ENCODE measurements around the gene SYNM. TPM values are rescaled to one million over a fixed set of nuclear protein-coding genes. Genes with fewer than 3 reads are reported as not detected.
A peak's percentile ranks its signal among the peaks of the same experiment; 100 is the strongest.

SYNM gene
- total RNA-seq, 4 donors from 2014 or later, result 6.4 to 44.6 (median 36.4) TPM

DNA sequence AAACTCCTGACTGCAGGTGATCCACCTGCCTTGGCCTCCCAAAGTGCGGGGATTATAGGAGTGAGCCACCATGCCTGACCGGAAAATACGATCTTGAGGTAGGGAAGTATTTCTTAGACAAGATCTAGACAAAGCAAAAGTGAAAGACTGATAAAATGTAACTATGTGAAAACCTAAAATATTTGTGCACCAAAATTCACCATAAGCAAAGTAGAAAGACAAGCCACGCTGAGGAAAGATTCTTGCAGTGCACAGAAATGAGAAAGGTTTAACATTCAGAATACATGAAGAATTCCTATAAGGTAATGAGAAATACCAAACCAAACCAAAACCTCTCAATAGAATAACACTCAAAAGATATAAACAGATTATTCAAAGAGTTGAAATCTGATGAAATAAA lies 35.7 kb downstream of the SYNM start:
- TF ChIP-seq CTCF (IDR thresholded peaks at IDR 0.05), result no peak
- peaks cover 0 to 4% of the 10 kb centered on the region in 2 donors for H3K4me1 ChIP-seq
- intact Hi-C loops (cut with DNase I; ENCODE audit: low total_unique reads), result no loop called here

DNA sequence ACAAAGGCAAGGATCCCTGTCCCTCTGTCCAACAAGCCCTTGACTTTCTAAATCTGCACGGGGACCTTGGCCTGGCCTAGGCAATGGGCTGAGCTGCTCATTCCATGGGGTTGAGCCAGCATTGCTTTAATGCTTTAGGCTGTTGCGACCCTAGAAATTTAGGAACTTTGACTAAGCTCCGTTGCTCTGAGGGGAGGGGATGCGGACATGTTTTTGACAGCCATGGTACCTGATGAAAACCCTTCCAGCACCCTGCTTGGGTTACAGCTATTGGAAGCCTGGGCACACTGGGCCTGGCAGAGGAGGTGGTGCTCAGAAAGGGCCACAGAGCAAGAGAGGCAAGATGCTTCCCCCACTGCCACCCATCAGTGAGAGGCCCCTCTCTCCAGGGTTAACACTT lies 37.1 kb downstream of the SYNM start:
- Histone ChIP-seq H3K27me3 (no peaks in the 10 kb centered on the region), H3K9me3 (no peaks in the 10 kb centered on the region), H3K27ac (no peak overlapping the region), H3K4me1 (peaks cover 0 to 4% of the 10 kb centered on the region in 2 donors), H3K36me3 (no peaks in the 10 kb centered on the region), H3K4me3 (no peak overlapping the region)
- no peak for TF ChIP-seq CTCF (IDR thresholded peaks at IDR 0.05)
- no peak for DNase-seq
- intact Hi-C loops (cut with DNase I; ENCODE audit: low total_unique reads), result no loop called here

More for the DNA sequence above, 35.7 kb downstream of the SYNM start:
- H3K27me3 ChIP-seq, result no peaks in the 10 kb centered on the region
- DNase-seq, result no peak
- no peaks in the 10 kb centered on the region for H3K9me3 ChIP-seq
- H3K36me3 ChIP-seq, result no peaks in the 10 kb centered on the region
- H3K27ac ChIP-seq, result no peak overlapping the region
- H3K4me3 ChIP-seq, result no peak overlapping the region

- H3K9me3 ChIP-seq, result no peaks in the 10 kb centered on the region
- no peak for TF ChIP-seq CTCF (IDR thresholded peaks at IDR 0.05)
- no peaks in the 10 kb centered on the region for H3K36me3 ChIP-seq
- no peak overlapping the region for H3K27ac ChIP-seq
- H3K4me1 ChIP-seq, result peaks cover 0 to 4% of the 10 kb centered on the region in 2 donors
- no peaks in the 10 kb centered on the region for H3K27me3 ChIP-seq
- H3K4me3 ChIP-seq, result no peak overlapping the region
- DNase-seq, result no peak
- intact Hi-C loops (cut with DNase I; ENCODE audit: low total_unique reads), result no loop called here
These were observed 37.7 kb downstream of the SYNM start for GRCh38 chr15:99142562-99142961.

DNA sequence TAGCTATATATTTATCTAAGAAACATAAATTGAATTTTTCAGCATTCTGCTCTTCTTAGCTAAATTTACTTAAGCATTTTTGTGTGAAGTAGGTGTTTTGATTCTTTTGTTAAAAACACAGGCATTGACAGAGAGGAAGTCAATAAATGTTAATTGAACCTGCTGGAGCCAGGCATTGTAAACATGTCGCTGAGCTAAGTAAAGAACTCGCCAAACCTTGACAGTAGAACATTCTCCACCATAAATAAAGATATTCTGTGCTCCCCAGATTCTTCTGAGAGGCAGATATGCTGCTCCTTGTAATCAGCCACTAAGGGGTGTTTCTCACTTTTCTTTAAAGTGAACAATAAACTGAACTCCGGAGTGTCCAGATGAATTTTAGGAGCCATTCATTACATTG lies 38.4 kb downstream of the SYNM start:
- intact Hi-C loops (cut with DNase I; ENCODE audit: low total_unique reads), result no loop called here
- Histone ChIP-seq H3K4me3 (no peak overlapping the region), H3K9me3 (no peaks in the 10 kb centered on the region), H3K27me3 (no peaks in the 10 kb centered on the region), H3K4me1 (peaks cover 0 to 4% of the 10 kb centered on the region in 2 donors), H3K36me3 (no peaks in the 10 kb centered on the region), H3K27ac (no peak overlapping the region)
- no peak for TF ChIP-seq CTCF (IDR thresholded peaks at IDR 0.05)
- TF ChIP-seq POLR2A (IDR thresholded peaks at IDR 0.05), result no peak
- DNase-seq, result no peak

- DNase-seq, result peak; percentile 43 to 52
- no peaks in the 10 kb centered on the region for H3K36me3 ChIP-seq
- no peak overlapping the region for H3K4me3 ChIP-seq
- intact Hi-C loops (cut with DNase I; ENCODE audit: low total_unique reads), result no loop called here
- H3K9me3 ChIP-seq, result no peaks in the 10 kb centered on the region
- H3K27ac ChIP-seq, result no peak overlapping the region
- no peaks in the 10 kb centered on the region for H3K27me3 ChIP-seq
- H3K4me1 ChIP-seq, result peaks cover 0 to 4% of the 10 kb centered on the region in 2 donors
- TF ChIP-seq POLR2A (IDR thresholded peaks at IDR 0.05), result no peak
- no peak for TF ChIP-seq CTCF (IDR thresholded peaks at IDR 0.05)
These were observed 39.1 kb downstream of the SYNM start for GRCh38 chr15:99143655-99144610.
